H9 (cell line): Measurements from ENCODE around the gene TANK. TPM values are rescaled to one million over a fixed set of nuclear protein-coding genes. Genes with fewer than 3 reads are reported as not detected.

Source experiments
- DNase-seq: peaks from one replicate; pipeline ENCODE4 v3.0.0-alpha.2; 2017
- H2AFZ ChIP-seq: one replicate; pipeline ENCODE4 v1.6.1; 2013; ENCODE audit warnings: mild to moderate bottlenecking, low read length, control low read depth, moderate library complexity
- H2AK5ac ChIP-seq: 2 replicates; pipeline ENCODE4 v1.6.1; 2013; ENCODE audit warnings: low read length, control low read depth, mixed read lengths; ENCODE audit not compliant: insufficient read length
- H2BK120ac ChIP-seq: one replicate; pipeline ENCODE4 v1.6.1; 2013; ENCODE audit warnings: low read depth, mild to moderate bottlenecking, low read length, control low read depth, inconsistent platforms; ENCODE audit not compliant: poor library complexity, severe bottlenecking
- H2BK12ac ChIP-seq: 2 replicates; pipeline ENCODE4 v1.6.1; 2013; ENCODE audit warnings: low read length, control low read depth, mixed read lengths, low read depth; ENCODE audit not compliant: insufficient read length
- H2BK15ac ChIP-seq: 2 replicates; pipeline ENCODE4 v1.6.1; 2013; ENCODE audit warnings: low read depth, low read length, control low read depth
- H2BK20ac ChIP-seq: one replicate; pipeline ENCODE4 v1.6.1; 2013; ENCODE audit warnings: low read depth, mild to moderate bottlenecking, low read length, control low read depth, inconsistent platforms; ENCODE audit not compliant: poor library complexity, severe bottlenecking
- H2BK5ac ChIP-seq: 2 replicates; pipeline ENCODE4 v1.6.1; 2013; ENCODE audit warnings: low read length, control low read depth, mixed read lengths; ENCODE audit not compliant: insufficient read length
- H3K14ac ChIP-seq: 2 replicates; pipeline ENCODE4 v1.6.1; 2013; ENCODE audit warnings: low read length, control low read depth; ENCODE audit not compliant: insufficient read depth
- H3K18ac ChIP-seq: 2 replicates; pipeline ENCODE4 v1.6.1; 2013; ENCODE audit warnings: low read depth, mild to moderate bottlenecking, mixed read lengths, low read length, control low read depth; ENCODE audit not compliant: insufficient read length
- H3K23ac ChIP-seq: 2 replicates; pipeline ENCODE4 v1.6.1; 2013; ENCODE audit warnings: low read length, control low read depth, mixed read lengths, low read depth; ENCODE audit not compliant: insufficient read length
- H3K23me2 ChIP-seq: 2 replicates; pipeline ENCODE4 v1.6.1; 2013; ENCODE audit warnings: low read depth, mild to moderate bottlenecking, mixed read lengths, low read length, control low read depth; ENCODE audit not compliant: insufficient read length, poor library complexity, severe bottlenecking
- H3K27ac ChIP-seq: 2 replicates; pipeline ENCODE4 v1.5.1; 2013; ENCODE audit warnings: low read length, control low read depth, mixed read lengths, low read depth; ENCODE audit not compliant: insufficient read length
- H3K27me3 ChIP-seq: 2 replicates; pipeline ENCODE4 v1.6.1; 2013; ENCODE audit warnings: low read length, control low read depth, inconsistent platforms; ENCODE audit not compliant: insufficient read depth
- H3K4ac ChIP-seq: 2 replicates; pipeline ENCODE4 v1.6.1; 2013; ENCODE audit warnings: low read depth, mild to moderate bottlenecking, control low read depth, inconsistent platforms, low read length, moderate library complexity
- H3K4me1 ChIP-seq: 2 replicates; pipeline ENCODE4 v1.6.1; 2013; ENCODE audit warnings: low read length, control low read depth, inconsistent platforms; ENCODE audit not compliant: insufficient read depth
- H3K4me2 ChIP-seq: 2 replicates; pipeline ENCODE4 v1.6.1; 2013; ENCODE audit warnings: low read length, control low read depth, mixed read lengths; ENCODE audit not compliant: insufficient read length, insufficient read depth
- H3K56ac ChIP-seq: 2 replicates; pipeline ENCODE4 v1.6.1; 2013; ENCODE audit warnings: low read depth, mild to moderate bottlenecking, mixed read lengths, low read length, control low read depth; ENCODE audit not compliant: insufficient read length
- H3K79me1 ChIP-seq: 2 replicates; pipeline ENCODE4 v1.6.1; 2013; ENCODE audit warnings: low read depth, mild to moderate bottlenecking, moderate library complexity, low read length, control low read depth, inconsistent platforms; ENCODE audit not compliant: insufficient read depth, poor library complexity, severe bottlenecking
- H3K79me2 ChIP-seq: 2 replicates; pipeline ENCODE4 v1.6.1; 2013; ENCODE audit warnings: low read length, control low read depth, inconsistent platforms; ENCODE audit not compliant: insufficient read depth
- H3K9ac ChIP-seq: 2 replicates; pipeline ENCODE4 v1.6.1; 2013; ENCODE audit warnings: low read length, control low read depth, mixed read lengths; ENCODE audit not compliant: insufficient read length; ENCODE audit errors: extremely low read depth
- H3K9me3 ChIP-seq: one replicate; pipeline ENCODE4 v1.6.1; 2013; ENCODE audit warnings: low read depth, low read length, inconsistent platforms; ENCODE audit not compliant: control insufficient read depth
- H3T11ph ChIP-seq: one replicate; pipeline ENCODE4 v1.6.1; 2013; ENCODE audit warnings: mild to moderate bottlenecking, low read length, control low read depth, inconsistent platforms
- H4K20me1 ChIP-seq: one replicate; pipeline ENCODE4 v1.6.1; 2013; ENCODE audit not compliant: control insufficient read depth, insufficient read length, insufficient read depth
- H4K5ac ChIP-seq: 2 replicates; pipeline ENCODE4 v1.6.1; 2013; ENCODE audit warnings: low read depth, mild to moderate bottlenecking, mixed read lengths, low read length, control low read depth; ENCODE audit not compliant: insufficient read length
- H4K8ac ChIP-seq: replicated peaks from 2 replicates; pipeline ENCODE4 v1.6.1; 2013; ENCODE audit warnings: low read length, control low read depth, mixed read lengths, low read depth; ENCODE audit not compliant: insufficient read length
- H4K91ac ChIP-seq: 2 replicates; pipeline ENCODE4 v1.6.1; 2013; ENCODE audit warnings: low read depth, mild to moderate bottlenecking, moderate library complexity, mixed read lengths, low read length, control low read depth; ENCODE audit not compliant: insufficient read length
- H3K27ac Mint-ChIP-seq, 3 experiments: 2 replicates in 2 of 3; 3 replicates in 1 of 3; pipeline ENCODE4 v1.8.0; 2020 to 2021; ENCODE audit warnings: mixed read lengths in 3 of 3, mild to moderate bottlenecking in 1 of 3, moderate library complexity in 1 of 3
- H3K27me3 Mint-ChIP-seq: 2 replicates; pipeline ENCODE4 v1.8.0; 2021; ENCODE audit warnings: low read depth, mild to moderate bottlenecking, moderate library complexity, mixed read lengths
- H3K36me3 Mint-ChIP-seq, 3 experiments: 2 replicates in 2 of 3; 3 replicates in 1 of 3; pipeline ENCODE4 v1.8.0; 2020 to 2021; ENCODE audit warnings: low read depth in 3 of 3, mixed read lengths in 3 of 3; ENCODE audit not compliant: insufficient read depth in 1 of 3
- H3K4me1 Mint-ChIP-seq, 2 experiments: 2 replicates each; pipeline ENCODE4 v1.8.0; 2020; ENCODE audit warnings: mixed read lengths in 2 of 2
- H3K4me3 Mint-ChIP-seq, 2 experiments: 2 replicates in 1 of 2; 3 replicates in 1 of 2; pipeline ENCODE4 v1.8.0; 2020 to 2021; ENCODE audit warnings: mild to moderate bottlenecking in 2 of 2, mixed read lengths in 2 of 2, moderate library complexity in 1 of 2
- H3K9me3 Mint-ChIP-seq, 2 experiments: 2 replicates in 1 of 2; 3 replicates in 1 of 2; pipeline ENCODE4 v1.8.0; 2020; ENCODE audit warnings: mild to moderate bottlenecking in 2 of 2, mixed read lengths in 2 of 2, moderate library complexity in 1 of 2
- WGBS: extraction: QIAGEN DNeasy Blood & Tissue Kit; methylation state at CpG from one replicate; pipeline ENCODE4 v1.1.7; 2013; ENCODE audit warnings: missing lambda C conversion rate, low lambda C conversion rate, mixed read lengths; ENCODE audit not compliant: insufficient read length; ENCODE audit errors: extremely low coverage; 5-methylcytosine and 5-hydroxymethylcytosine counted together
- total RNA-seq: library from RNA; stranded (reverse); gene quantifications from 2 replicates; pipeline ENCODE4 v1.2.1, GENCODE V29; 2021
- TF ChIP-seq, protein P1 (sequence below): fragments of 200-600 bp; sonication (generic); conservative IDR thresholded peaks from 3 replicates; pipeline ENCODE4 v1.8.0; 2021; ENCODE audit warnings: antibody characterized with exemption, mild to moderate bottlenecking

TANK gene
- total RNA-seq, 1 experiment from 2014 or later: 23.9 TPM

DNA sequence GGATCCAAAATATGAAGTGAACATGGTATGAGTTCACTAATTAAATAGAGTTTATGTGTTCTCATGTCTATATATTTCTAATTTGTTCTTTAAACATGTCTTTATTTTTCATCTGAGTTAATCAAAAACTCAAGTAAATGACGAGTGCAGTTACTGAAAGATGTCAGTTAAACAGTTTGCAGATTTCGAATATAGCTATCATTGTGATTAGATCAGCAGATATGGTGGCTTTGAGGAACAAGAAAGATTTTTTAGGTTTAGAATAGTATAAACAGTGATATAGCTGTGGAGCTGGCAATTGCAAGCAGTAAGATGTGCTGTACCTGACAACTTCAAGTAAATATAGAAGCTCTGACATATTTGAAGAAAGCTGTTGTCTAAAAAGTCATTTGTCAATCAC, 49.7 kb downstream of the TANK start:
- Mint-ChIP-seq H3K27ac (no peak overlapping the region), H3K9me3 (no peaks in the 10 kb centered on the region; a peak in 1 of 5 replicates), H3K4me3 (no peak overlapping the region), H3K36me3 (peaks cover 6 to 14% (median 8%) of the 10 kb centered on the region in 3 experiments), H3K4me1 (peaks cover 4 to 6% of the 10 kb centered on the region in 2 experiments), H3K27me3 (no peaks in the 10 kb centered on the region)
- Histone ChIP-seq H3K9ac (no peak overlapping the region), H3K9me3 (no peaks in the 10 kb centered on the region), H4K5ac (no peak overlapping the region), H3K23ac (no peak overlapping the region), H3K4ac (no peak overlapping the region), H3K27ac (no peak overlapping the region), H3K4me1 (no peaks in the 10 kb centered on the region), H2AK5ac (no peak overlapping the region), H2AFZ (no peak overlapping the region), H2BK15ac (no peak overlapping the region), H3K79me2 (no peaks in the 10 kb centered on the region), H2BK20ac (no peak overlapping the region), H4K20me1 (no peaks in the 10 kb centered on the region), H3K79me1 (no peaks in the 10 kb centered on the region), H3K18ac (no peak overlapping the region), H3K14ac (no peak overlapping the region), H3K23me2 (no peaks in the 10 kb centered on the region), H2BK5ac (no peak overlapping the region), H3K27me3 (no peaks in the 10 kb centered on the region), H4K8ac (no peak overlapping the region), H3T11ph (no peak overlapping the region), H3K4me2 (no peak overlapping the region), H3K56ac (no peak overlapping the region), H2BK120ac (no peak overlapping the region), H4K91ac (no peak overlapping the region), H2BK12ac (no peak overlapping the region)
- WGBS: no CpG with 5 or more reads among the region's 2 CpGs
- TF ChIP-seq, protein P1, sequence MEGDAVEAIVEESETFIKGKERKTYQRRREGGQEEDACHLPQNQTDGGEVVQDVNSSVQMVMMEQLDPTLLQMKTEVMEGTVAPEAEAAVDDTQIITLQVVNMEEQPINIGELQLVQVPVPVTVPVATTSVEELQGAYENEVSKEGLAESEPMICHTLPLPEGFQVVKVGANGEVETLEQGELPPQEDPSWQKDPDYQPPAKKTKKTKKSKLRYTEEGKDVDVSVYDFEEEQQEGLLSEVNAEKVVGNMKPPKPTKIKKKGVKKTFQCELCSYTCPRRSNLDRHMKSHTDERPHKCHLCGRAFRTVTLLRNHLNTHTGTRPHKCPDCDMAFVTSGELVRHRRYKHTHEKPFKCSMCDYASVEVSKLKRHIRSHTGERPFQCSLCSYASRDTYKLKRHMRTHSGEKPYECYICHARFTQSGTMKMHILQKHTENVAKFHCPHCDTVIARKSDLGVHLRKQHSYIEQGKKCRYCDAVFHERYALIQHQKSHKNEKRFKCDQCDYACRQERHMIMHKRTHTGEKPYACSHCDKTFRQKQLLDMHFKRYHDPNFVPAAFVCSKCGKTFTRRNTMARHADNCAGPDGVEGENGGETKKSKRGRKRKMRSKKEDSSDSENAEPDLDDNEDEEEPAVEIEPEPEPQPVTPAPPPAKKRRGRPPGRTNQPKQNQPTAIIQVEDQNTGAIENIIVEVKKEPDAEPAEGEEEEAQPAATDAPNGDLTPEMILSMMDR: no peak
- no peak for DNase-seq
